HG03342 (cell line): ENCODE measurements around the gene SLC27A4.

Experiments used
- ATAC-seq: cut with Tn5 transposase; IDR thresholded peaks from one replicate; pipeline ENCODE4 v1.9.1; 2021; ENCODE audit warnings: mild to moderate bottlenecking, moderate library complexity; ENCODE audit not compliant: unreplicated experiment

Gene SLC27A4

DNA sequence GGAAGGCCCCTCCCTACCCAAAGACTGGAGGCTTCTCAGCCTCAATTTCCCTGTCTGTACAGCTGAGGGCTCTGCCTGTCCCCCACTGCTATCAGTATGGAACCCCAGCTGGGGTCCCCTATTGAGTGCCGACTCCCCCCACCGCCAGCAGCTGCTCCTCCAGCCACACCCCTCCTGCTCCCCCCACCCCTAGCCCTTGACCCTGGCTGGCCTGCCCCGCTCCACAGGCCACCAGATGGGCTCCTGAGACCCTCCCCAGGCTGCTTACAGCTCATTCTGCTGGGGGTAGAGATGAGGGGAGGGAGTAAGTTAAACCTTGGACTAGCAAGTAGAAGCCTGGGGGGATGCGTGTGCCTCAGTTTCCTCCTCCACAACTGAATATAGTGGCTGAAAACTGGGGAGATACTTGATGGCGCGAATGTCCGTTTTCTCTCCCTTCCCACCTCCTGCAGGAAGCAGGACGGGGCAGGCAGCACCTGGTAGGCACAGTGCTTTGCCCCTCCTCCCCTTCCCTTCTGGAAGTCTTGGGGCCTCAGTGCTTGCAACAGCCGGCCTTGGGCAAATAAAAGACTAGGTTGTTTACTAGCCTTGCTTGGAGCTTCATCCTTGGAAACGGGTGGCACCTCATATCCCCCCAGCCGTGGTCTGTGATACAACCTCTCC is 50.0 kb downstream of the SLC27A4 start:
- ATAC-seq: no peak

DNA sequence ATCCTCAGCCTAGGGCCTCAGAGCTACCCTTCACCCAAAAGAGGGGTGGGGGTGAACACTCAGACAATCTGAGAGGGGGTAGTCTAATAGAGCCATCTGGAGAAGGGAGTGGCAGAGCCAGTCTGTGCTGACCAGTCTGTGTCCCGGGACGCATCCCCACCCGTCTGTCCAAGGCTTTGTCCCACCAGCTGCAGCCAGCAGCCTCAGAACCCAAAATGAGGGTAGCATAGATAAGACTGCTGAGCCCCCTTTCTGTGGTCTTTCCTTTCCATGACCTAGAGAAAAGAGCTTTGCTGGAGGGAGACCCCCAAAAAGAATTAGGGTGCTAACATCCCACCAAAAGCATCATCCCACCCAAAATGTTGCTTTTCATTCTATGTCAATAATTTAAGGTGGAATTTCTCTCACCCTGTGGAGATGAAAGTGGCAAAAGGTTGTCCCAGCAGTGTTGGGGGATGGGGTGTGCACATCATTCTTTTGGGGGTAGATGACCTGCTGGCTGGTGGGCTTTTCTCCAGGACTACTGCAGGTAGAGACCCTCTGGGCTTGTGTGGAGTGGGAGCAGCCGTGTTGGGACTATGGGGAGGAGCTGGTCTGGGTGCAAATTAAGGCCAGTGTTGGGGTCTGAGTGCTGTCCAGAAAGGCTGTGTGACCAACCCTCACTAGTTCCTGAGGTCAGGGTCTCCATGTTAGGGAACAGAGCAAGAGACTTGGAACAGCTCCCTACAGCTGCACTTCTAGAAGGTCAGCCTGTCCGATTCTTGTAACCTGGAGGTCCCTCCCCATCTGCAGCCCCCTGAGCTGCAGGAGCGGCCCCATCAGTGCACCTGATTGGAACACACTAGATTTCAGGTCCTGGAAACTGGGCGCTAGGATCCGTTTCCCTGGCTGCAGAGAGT is 50.7 kb downstream of the SLC27A4 start:
- ATAC-seq: no peak

DNA sequence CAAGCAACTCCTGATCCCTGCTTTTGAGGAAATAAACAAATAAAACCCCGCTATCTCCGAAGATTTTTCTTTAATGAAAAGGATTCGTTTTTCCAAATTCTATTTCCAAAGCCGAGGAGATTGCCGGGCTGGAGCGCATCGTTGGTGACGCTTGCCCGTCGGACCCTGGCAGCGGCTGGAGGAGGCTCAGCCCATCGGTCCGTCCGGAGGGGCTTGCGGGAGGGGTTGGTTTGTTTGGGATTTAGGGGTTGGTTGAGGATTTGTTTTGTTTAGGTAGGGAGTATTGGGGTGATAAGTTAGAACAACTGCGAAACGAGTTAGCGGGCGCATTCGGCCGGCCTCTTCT is 51.6 kb downstream of the SLC27A4 start:
- ATAC-seq: no peak

DNA sequence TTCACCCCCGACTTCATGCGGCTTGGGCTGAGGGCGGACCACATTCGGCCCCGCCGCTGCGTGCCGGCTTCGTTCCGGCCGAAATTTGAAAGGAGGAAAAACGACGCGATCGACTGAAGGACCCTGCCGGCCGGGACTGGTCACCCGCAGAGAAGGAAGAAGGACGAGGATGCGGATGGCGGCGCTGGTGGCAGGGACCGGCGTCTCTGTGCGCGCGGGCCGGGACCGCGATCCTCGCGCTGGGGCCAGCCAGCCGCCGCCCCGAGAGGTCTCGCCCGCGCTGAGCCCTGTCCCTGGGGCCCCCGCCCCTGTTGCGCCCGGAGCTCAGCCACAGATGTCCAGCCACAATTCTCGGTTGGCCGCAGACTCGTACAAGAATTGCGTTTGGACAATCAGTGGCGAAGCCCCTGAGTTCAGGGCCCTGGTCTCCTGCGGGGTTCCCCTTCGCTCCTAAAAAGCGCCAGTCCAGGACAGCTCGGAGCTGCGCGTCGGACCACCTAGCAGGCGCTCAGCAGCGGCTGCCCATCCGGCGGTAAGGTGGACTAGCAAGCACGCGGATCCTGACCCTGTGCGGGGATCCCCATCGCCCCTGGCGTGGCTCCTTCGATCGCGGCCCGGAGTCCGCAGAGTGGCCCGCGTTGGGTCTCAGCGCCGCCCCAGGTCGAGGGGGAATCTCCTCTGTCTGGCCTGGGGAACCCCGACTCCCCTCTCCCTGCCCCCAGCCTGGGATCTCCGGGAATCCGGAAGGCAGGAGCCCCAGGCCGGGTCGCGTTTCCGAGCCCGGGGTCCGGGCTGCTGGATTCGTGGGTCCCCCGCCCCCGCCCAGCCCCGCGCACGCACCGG is 52.2 kb downstream of the SLC27A4 start:
- no peak for ATAC-seq

DNA sequence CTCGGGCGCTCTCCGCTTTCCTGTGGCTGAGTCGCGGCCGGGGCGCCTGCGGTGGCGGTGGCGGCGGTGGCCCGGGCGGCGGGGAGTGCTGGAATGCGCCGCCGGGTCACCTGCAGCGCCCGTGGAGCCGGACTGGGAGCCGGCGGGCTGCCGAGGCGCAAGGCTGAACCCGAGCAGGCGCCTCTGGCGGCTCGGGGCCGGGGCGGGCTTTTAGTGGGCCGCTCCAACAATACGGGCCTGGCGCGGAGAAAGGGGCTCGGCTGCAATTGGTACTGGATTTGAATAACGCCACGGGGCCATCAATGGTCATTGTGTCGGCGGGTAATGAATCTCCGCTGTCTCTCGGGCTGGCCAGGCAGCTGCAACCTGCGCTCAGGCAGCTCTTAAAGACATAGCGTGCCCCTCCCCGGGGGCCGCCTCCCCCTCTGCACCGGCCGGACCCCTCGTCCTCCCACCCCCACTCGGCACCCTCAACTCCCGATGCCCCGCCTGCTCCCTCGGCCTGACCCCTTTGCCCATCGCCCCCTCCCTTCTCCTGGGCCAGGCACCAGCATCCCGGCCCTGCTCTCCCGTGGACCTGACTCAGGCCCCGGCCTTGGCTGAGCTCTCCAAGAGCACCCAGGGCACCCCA is 52.9 kb downstream of the SLC27A4 start:
- no peak for ATAC-seq

DNA sequence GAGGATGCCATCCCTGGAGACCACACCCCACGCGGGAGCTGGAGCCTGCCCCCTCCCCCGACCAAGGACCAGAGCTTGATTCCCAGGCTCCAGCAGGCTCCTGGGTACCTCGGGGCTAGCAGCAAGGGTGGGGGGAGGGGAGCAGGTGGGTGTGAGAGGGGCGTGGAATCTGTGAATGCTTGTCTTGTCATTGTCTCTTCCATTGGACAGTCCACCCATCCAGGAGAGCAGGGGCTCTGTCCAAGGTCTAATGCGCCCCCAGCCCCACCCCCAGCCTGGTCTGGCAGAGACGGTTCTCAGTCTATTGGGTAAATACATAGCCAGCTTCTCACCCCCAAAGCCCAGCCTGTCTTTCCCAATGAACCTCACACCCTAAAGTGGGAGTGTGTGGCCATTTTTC is 53.6 kb downstream of the SLC27A4 start:
- no peak for ATAC-seq

DNA sequence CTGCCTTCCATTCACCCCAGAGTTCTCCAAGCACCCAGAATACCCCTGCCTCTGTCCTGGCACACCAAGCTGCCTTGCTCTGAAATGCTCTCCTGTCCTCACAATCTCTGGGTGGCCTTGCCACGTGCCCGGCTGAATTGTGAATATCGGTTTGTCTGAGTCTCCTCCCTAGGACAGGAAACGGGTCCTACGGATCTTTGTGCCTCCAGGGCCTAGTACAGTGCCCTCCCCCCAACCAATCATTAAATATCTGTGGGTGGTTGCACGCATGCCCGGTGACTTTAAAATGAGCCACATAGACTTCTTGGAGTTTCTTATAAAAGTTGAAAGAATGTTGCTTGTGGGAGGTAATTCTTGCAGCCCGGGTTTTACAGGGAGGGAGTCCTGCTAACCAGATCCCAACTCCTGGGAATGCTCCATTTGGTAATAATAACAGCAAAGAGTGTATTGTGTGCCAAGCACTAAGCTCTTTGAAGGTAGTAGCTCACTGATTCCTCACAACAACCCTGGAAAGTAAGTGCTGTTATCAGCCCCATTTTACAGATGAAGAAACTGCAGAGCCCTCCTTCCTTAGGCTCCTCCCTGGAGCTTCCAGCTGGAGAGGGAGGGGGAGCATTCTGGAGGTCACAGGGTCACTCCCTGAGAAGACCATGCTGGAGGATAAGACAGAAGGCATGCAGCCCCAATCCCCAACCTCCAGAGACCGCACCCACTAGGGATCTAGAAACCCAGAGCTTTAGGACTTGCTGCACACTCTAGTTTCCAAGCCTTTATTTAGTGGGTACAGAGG is 54.2 kb downstream of the SLC27A4 start:
- ATAC-seq: no peak

DNA sequence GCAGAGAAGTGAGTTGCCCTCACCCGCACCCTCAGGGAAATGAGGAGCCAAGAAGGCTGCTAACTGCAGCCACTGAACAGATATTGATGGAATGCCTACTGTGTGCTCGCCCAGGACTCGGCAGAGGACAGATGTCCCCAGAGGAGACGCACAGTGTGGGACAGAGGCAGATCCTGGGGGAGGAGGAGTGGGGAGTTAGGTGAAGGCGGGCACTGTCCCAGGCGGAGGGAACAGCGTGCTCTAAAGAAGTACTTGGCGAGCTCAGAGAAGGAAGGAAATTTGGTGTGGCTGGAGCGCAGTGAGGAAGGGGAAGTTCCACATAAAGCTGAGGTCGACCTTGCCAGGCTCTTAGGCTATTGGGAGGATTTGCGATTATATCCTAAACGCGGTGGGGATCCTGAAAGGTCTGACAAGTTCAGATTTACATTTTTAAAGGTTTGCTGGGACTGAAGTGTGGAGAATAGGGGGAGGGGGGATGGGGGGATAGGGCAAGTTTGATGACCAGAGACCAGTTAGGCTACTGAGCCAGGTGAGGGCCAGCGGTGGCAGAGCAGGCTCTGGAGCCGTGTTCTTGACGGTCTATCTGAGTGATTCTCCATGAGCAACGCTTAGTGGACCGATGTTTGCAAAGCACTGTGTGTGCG is 56.8 kb downstream of the SLC27A4 start:
- ATAC-seq: no peak

DNA sequence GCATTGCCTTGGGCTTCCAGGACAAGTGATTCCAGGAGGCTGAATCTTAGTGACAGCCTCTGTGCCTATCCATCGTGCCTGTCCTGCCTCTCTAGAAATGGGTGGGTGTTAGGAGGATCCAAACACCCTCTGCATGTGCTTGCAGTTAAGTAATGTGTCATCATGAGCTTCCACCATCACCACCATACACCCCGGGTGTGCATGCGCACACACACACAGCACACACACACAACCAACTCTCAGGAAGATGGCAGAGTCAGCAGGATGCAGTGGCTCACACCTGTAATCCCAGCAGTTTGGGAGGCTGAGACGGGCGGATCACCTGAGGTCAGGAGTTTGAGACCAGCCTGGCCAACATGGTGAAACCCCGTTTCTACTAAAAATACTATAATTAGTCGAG is 57.5 kb downstream of the SLC27A4 start:
- ATAC-seq: no peak

DNA sequence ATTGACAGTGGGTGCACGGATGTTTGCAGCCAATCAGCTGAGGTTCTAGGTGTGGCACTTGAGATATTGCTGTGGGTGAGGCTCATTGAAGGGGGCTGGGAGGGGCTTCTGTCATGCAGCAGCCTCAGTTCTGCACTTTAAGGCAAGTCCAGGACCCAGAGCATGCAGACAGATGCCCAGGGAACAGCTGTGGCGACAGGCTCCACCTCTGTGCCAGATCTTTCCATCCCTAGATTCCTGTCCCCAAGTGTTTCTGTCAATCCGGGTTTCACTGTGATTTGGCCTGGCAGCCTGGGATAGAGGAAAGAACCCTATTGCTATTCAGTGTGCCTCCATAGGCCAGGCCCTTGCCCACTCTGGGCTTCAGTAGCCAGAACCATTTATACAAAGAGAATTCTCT is 59.5 kb downstream of the SLC27A4 start:
- ATAC-seq: no peak

DNA sequence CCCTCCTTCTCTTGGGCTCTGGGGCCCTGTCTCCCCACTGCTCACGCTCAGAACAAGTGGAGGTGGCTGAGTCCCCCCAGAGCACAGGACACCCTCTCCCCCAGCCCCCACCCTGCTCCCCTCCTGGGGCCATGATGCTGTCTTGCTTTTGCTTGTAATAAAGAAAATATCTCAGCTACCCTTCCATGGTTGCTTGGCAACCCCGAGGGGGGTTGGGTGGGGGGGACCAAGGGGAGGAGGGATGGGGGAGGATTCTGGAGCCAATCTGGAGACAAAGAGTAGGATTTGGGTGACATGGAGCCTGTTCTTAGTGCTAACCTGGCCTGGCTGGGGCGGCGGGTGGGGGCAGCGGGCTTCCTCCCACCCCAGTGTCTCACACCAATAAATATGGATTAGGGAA is 64.2 kb downstream of the SLC27A4 start:
- ATAC-seq: no peak

DNA sequence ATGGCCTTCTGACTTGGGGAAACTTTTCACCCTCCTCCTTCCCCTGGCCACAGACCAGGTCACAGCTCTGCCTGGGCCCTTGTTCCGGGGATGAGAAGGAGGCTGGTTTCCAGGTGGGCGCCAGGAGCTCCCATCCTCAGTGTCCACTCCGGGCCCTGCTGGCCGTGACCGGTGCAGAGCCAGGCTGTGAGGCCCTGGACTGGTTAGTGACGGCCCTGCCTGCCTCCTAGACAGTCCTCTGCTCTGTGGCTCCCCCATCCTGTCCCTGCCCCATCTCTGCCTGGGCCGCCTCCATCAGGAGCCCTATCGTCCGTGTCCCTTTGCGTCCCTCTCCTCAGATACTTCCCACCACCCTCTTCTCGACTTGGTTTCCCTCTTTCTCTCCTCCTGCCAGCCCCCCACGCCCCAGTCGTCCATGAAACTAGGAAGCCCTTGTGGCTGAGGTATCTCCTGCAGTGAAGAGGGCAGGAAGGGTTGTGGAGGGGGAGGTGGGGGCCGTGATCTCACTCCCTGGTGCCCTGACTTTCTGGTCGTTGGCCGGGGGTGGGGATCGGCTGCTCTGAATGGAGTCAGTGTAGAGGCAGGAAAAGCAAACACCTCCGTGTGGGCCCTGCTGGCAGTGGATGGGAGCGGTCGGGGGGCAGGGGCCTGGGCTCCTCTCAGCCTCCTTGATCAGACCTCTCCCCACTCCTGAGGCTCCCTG is 64.9 kb downstream of the SLC27A4 start:
- ATAC-seq: no peak

DNA sequence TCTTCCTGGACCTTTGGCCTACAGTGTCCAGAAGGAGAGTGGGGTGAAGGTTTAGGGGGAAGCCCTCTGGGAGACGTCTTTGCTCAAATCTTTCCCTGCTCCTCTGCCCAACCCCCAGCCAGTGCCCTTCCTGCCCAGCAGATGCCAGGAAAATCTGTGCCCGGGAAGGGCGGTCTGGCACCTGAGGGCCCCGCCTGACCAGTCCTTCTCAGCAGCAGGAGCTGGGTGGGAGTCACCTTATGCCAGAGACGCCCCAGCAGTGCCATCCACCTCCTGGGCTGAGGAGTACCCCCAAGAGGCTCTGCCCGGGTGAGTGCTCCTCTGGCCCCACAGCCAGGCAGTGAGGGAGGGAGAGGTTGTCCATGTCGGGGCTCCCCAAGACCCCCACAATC is 65.4 kb downstream of the SLC27A4 start:
- no peak for ATAC-seq

DNA sequence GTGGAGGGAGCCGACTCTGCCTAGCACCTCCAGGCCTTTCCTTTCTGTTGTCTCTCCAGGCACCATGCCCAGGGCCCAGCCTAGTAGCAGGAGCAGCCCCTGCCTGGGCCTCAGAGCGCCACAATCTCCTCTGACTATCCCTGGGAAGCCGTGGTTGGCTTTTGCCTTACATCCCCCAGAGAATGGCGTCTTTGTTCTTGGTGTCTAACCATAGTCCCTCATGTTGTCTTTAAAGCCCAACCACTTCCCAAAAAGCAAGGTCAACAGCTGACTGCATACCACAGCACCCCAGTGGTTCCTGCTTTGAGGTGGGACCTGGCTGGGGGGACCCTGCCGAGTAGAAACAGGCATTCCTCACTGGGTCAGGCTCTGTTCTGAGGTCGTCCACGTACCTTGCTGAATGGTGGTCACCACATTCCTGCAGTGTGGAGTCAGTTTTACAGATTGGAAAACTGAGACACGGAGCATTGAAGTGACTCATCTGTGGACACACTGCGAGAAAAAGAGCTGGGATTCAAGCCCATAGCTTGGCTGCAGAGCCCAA is 66.6 kb downstream of the SLC27A4 start:
- ATAC-seq: no peak

DNA sequence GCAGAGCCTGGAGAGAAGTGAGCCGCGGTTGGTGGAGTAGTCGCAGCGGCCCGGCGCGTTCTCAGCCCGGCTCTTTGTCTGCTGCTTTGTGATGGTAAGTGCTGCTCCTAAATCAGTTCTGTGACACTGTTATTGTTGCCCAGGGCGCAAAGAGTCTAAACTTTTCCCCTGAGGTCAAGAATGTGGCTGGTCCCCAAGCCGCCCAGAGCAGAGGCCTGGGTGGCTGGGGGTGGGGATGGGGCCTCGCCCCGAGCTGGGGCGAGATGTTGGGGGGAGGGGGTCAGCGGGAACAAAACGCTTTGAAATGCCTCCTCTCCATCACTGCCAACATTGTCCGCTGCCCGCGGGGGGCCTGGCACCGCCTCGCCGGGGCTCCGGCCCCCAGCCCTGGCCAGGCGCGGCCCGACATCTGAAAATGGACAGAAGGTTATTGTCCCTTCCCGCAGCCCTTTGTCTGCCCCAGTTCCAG is 68.7 kb downstream of the SLC27A4 start:
- no peak for ATAC-seq

DNA sequence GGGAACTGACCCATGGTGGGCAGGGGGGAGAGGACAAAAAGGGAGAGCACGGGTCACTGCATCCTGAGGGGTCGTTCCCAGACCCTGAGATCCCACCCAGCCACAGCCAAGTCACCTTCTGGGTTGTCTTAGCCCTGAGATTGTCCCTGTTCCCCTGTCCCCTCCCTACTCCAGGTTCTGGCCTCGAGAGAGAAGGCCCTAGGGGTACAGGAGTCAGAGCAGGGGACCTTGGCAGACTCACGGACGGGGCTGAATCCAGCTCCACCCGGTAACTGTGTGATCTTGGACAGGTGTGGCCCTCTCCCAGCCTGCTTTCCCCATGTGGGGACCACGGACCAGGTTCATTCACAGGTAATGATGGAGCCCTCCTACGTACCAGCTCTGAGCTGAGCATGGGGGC is 69.1 kb downstream of the SLC27A4 start:
- no peak for ATAC-seq

DNA sequence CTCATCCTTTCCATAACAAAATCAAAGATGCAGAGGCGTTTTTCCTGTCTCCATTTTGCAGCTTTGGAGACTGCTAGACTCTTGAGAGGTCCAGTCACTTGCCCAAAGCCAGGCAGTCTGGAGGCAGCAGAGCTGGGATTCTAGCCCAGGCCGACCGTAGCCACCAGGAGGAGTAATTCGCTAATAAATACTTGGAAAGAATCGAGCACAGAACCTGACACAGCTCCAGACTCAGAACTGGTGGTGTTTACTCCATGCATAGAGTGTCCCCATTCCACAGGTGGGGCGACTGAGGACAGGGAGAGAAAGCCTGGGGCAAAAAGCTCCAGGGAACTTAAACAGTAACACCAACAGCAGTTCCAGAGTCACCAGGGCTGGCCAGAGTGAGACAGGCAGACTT is 69.7 kb downstream of the SLC27A4 start:
- ATAC-seq: no peak
